ENCODE measurements around the gene GCLM.

Gene GCLM

GRCh38 chr1:93845538-93846205 lies 63.6 kb downstream of the GCLM start:
- no peak for DNase-seq

GRCh38 chr1:93844262-93845045 lies 64.8 kb downstream of the GCLM start:
- peak in 1 of 2 experiments; percentile 3 for DNase-seq

GRCh38 chr1:93842750-93843500 lies 66.3 kb downstream of the GCLM start:
- no peak for DNase-seq

GRCh38 chr1:93841771-93842170 lies 67.5 kb downstream of the GCLM start:
- DNase-seq = no peak

- no peak for DNase-seq
These were observed 68.2 kb downstream of the GCLM start for GRCh38 chr1:93840956-93841482.

- DNase-seq = no peak
These were observed 69.5 kb downstream of the GCLM start for GRCh38 chr1:93839753-93840152.

- DNase-seq = no peak
These were observed 69.9 kb downstream of the GCLM start for GRCh38 chr1:93839307-93839706.

GRCh38 chr1:93837961-93838360 lies 71.3 kb downstream of the GCLM start:
- no peak for DNase-seq
